CD4-positive, alpha-beta T cell treated with Interleukin-15 for 4 hours (primary cell): ENCODE data around the gene FAM110C.
A peak's percentile ranks its signal among the peaks of the same experiment; 100 is the strongest.
"Not testable (repeated sequence)": the region's sequence is repeated elsewhere in the genome, so short reads cannot be mapped to it uniquely, and the experiment has no call there.

ENCODE experiments used
- DNase-seq: peaks from one replicate; pipeline ENCODE4 v3.0.0-alpha.2; 2020; ENCODE audit warnings: low spot score

Gene FAM110C, protein sequence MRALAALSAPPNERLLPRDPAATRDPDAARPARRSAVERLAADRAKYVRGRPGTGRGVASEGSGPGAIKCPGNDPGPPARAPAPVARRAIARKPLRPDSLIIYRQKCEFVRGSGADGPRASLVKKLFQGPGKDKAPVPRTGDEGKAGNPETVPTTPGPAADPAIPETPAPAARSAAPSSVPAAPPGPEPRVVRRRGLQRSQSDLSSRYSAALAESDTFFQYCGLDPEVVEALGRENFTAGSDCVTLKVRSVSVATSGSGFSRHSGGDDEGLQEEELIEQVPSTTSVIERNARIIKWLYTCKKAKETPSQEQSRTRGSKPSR

DNA sequence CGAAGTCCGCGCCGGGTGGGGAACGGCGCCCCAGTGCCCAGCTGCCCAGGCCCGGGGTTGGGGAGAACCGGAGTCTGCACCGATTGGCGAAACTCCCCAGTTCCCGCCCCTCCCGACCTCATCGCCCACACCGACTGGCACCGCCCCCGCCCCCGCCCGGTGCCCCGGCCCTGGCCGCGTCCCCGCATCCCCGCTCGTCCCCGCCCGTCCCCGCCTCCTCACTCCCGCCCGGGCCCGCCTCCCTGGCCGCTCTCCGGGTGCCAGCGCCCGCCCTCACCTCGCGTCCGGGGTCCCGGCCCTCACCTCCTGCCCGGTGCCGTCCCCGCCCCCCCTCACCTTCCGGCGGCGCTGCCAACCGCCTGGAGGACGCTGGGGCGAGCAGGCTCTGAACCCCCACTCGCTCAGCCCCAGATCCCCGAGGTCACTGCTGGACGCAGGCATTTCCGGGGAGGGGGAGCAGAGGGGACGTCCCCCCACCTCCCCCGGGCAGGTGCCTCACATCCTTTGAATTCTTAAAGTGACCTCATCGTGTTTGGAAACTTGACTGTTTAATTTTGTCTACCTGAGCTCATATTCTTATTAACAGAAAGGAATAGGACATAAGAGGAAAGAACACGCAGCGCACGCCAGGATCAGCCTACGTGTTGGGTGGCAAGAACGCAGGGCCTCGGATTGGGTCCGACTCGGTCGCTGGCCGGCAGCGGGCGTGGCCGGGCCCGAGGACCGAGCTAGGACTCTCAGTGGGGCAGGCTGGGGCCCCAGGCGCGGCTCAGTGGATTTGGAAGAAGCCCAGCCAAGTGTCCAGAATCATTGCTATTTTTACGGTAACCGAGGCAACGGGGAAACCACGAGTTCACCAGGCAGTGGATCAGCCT is at the start of gene FAM110C:
TSS of gene FAM110C (minus strand) at position 35 of the 875 bp plus-strand sequence. CDS start 120 bp downstream, outside the sequence.
- DNase-seq = peak; percentile 28

DNA sequence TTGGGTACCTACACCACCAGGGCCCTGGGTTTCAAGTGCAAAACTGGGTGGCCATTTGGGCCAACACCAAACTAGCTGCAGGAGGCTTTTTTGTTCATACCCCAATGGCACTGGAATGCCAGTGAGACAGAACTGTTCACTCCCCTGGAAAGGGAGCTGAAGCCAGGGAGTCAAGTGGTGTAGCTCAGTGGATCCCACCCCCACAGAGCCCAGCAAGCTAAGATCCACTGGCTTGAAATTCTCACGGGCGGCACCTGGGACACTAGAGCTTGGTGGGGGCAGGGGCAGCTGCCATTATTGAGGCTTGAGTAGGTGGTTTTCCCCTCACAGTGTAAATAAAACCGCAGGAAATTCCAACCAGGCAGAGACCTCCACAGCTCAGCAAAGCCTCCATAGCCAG is 46.0 kb upstream of the FAM110C start:
- DNase-seq = no peak

DNA sequence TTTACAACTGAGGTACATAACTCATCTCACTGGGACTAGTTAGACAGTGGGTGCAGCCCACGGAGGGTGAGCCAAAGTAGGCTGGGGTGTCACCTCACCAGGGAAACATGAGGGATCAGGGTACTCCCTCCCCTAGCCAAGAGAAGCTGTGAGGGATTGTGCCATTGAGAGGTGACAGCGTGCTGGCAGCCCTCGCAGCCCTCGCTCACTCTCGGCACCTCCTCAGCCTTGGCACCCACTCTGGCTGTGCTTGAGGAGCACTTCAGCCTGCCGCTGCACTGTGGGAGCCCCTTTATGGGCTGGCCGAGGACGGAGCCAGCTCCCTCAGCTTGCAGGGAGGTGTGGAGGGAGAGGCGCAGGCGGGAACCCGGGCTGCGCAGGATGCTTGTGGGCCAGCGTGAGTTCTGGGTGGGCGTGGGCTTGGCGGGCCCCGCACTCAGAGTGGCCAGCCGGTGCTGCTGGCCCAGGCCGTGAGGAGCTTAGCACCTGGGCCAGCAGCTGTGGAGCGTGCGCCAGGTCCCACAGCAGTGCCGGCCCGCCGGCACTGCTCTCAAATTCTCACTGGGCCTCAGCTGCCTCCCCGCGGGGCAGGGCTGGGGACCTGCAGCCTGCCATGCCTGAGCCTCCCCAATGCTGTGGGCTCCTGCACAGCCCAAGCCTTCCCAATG is 44.5 kb upstream of the FAM110C start:
- DNase-seq = no peak

DNA sequence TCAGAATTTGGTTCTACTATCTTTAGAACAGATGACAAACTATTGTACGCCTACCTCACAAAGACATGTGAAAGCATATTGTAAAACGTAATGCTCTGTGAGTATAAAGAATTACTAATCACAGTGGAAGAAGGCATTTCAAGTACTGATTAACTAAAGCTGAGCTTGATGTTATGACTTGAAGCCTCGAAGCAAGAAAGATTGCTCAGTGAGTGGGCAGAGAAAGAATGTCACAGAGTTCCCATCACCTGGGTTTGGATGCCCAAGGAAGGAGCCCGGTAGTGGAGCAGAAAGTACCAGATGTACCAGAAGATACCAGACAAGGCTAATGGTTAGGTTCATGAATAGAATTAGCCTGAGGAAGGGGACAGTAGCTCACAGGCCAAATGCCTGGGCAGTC is 39.5 kb upstream of the FAM110C start:
- DNase-seq = no peak

DNA sequence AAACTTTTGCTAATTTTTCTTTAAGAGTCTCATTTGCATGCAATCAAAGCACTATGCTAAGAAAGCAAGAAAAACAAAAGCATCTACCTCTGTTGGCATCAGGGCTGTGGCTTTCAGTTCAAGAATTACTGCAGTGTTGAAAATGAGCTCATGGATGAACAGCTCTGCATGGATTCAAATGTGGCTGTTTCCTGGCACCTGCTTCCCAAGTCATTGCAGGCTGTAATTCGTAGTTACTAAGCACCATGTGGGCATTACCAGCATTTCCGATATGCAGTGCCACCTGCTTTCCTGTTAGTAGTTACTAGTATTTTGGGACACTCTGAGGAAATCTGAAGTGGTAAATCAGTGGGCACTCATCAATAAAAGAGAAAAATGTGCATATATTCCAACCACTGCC is 37.8 kb upstream of the FAM110C start:
- no peak for DNase-seq

DNA sequence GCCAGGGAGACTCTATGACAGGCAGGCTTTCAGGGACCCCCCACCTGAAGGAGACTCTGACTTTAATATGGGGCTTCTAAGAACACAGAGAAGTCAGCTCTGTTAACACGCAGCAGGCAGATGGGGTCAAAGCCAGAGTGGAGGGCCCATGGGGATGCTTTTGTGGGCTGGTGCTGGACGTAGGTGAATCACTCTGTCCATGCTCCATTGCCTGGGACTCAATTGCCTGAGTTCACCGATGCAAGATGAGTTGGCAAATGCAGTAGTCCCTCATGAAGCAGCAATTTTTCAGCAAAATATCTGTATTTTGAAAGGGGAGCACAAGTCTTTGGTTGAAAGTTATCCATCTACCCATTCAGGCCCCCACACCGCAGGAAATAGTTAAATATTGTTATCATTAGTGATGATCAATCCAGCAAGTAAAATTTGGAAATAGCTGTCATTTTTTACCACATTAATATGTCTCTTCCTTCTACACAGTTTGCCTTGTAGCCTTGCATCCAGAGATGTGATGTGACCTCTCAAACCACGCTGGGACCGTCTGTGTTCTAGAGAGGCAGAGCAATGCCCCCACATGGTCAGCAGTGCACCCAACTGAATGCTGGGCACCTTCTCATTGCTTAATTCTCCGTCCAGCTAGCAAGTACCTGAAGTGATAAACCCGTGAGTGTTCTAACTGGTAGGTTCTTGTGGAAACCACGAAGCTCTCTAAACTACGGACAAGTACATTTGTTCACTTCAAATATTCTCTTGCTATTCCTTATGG is 34.8 kb upstream of the FAM110C start:
- DNase-seq = no peak

DNA sequence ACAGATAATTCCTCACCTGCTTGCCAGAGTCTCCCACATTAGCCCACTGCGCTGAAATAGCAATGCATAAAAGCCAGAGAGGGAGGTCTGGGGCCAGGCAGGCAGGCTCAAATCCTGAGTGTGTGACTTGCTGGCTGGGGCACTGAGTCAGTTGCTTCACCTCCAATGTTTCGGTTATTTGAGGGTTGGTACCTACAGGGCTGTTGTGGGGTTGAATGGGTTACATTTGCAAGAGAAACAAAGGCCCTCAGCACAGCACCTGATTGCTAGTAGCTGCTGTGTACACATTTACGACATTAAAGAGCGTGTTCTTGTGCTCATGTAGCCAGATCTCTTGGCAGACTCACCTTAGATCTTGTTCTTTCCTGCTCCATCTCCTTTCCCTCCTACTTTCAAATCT is 34.1 kb upstream of the FAM110C start:
- DNase-seq = no peak

DNA sequence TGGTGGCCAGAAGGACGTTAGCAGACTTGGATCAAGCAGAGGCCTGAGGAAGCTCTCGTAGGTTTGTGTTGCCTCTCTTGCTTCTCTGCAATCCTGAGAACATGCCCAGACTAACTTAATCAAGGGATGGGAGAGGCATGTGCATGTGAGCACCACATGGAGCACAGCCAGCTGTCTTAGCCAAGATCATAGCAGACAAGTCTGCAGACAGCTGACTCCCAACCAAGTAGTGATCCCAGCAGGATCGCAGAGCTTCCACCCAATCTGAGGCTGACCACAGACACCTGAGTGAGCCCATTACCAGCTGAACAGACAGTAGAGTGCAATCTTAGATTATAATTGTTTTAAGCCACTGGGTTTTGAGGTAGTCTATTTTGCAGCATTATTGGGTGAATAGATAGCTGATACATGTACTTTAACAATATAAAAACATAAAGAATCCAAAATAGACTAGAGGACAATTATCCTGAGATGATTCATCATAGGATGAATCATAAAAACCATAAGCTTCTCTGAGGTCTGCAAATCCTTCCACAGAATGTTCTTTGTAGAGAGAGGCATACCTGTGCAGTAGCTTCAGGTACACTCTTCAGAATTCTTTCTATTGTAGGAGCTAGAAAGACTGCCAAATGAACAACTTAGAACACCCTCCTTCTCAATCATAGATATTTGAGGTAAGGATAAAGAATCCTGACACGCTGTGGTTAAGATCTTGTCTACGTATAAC is 25.2 kb upstream of the FAM110C start:
- no peak for DNase-seq

GRCh38 chr2:69366-70344 is 23.4 kb upstream of the FAM110C start:
- DNase-seq = no peak

GRCh38 chr2:68637-69036 is 22.3 kb upstream of the FAM110C start:
- not testable (repeated sequence) for DNase-seq

- no peak for DNase-seq
These were observed 20.5 kb upstream of the FAM110C start for GRCh38 chr2:66853-67252.

DNA sequence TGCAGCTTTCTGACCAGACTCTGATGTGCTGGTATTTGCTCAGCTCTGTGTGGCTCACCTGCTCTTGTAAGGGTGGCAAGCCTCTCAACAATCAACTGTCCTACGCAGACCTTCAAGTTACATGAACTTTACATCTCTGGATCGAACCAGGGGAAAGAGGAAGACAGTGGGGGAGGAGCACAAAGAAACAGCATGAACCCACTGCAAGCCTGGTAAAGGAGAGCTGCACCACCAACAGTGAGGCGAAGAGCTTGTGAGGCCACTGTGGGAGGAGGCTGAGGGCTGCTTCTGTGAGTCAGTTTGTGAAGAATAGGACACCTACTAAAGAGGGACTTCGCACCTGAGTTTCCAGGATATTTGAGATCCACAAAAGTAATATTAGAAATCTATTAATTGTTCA is 18.8 kb upstream of the FAM110C start:
- DNase-seq = no peak

DNA sequence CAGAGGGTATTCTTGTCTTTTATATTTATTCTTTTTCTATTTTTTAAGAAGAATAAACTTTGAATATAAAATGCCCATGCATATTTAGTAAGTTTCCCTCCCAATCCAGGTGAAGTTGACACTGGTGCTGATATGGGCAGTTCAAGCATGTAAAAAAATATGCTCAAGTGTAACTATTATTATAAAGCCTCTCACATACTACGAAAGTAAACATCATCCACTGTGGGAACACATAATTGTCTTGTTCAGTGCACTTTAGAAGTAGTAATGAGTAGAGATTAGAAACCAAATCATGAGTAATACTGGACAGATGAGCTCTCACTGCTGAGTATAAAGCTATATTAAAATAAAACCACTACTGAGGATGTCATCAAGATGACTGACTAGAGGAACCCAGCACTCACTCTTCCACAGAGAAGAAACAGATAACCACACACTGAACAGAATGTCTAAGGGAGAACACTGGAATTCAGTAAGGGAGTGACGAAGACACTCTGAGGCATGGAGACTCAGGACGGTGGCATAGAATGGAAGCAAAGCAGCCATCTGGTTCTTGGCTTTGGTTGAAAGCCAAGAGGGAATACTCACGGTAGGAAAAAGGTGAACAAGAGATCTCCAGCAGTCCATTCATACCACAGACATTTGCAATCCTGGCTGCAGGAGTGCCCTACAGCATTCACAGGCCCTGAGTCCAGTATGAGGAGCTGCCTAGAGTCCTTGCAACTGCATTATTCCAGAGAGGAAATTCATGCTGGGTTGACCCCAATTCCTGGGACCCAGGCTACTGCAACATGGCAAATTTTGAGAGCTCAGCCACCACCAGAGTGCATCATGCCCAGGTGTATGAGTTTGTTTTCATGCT is 9.5 kb upstream of the FAM110C start:
- DNase-seq = no peak

DNA sequence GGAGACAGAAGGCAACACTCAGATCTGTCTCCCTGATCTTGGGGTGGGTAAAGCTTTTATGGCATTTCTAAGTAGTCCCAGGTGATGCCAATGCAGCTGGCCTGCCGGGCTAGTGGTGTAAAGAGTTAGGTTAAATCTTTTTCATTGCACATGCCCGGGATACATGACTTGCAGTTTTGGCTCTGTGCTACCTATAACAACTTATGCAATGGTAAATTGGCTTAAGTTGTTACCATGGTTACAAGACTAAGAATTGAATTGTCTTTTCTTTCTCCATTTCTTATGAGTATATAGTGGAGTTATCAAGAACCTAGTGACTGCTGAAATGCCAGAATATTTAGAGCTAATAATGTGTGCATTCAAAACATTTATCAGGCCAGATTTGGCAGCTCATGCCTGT is 5.3 kb upstream of the FAM110C start:
- no peak for DNase-seq

DNA sequence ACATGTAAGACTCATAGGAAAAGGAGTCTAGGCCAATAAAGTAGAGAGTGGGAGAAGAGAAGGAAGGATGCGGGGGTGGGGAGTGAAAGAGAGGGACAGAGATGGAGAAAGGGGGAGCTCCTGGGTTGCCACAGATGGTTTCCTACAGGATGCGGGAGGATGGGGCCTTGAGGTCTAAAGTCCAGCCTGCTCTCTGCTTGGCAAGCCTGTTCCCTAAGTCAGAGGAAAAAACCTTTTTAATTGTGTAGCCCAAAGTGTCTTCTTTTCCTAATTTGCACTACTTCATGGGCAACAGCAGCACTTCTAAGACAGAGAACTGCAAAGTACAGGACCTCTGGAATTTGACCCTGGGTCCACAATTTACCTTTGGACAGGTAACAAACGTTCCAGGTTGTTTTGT is 1.4 kb upstream of the FAM110C start:
- DNase-seq = no peak

- DNase-seq = no peak
These were observed 1.0 kb upstream of the FAM110C start for GRCh38 chr2:47346-47725.

- DNase-seq = no peak
These were observed 204 bp downstream of the FAM110C start for GRCh38 chr2:46131-46470.

DNA sequence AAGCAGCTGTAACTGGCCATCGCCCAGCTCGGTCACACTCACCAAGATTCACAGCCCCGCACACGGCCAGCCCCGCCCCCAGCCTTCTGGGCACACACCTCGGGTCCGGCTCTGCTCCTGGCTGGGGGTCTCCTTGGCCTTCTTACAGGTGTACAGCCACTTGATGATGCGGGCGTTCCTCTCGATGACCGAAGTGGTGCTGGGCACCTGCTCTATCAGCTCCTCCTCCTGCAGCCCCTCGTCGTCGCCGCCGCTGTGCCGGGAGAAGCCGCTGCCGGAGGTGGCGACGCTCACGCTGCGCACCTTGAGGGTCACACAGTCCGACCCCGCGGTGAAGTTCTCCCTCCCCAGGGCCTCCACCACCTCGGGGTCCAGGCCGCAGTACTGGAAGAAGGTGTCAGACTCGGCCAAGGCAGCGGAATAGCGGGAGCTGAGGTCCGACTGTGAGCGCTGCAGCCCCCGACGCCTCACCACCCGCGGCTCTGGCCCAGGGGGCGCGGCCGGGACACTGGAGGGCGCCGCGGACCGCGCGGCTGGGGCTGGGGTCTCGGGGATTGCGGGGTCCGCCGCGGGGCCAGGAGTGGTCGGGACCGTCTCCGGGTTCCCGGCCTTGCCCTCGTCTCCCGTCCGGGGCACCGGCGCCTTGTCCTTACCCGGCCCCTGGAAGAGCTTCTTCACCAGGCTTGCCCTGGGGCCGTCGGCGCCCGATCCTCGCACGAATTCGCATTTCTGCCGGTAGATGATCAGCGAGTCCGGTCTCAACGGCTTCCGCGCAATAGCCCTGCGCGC is 769 bp downstream of the FAM110C start:
- DNase-seq = no peak
